ENCODE data around the gene FAR2. TPM values are rescaled to one million over a fixed set of nuclear protein-coding genes. Genes with fewer than 3 reads are reported as not detected.

FAR2 gene
- total RNA-seq (10.2 TPM), polyA plus RNA-seq (ENCODE audit: insufficient read depth in 1 of 8, insufficient read length in 8 of 8, low replicate concordance in 1 of 8) (10 to 100 TPM in 6 of 8 donors, 1 to 10 TPM in 2; 9.5 to 20.0 (median 10.9) TPM)
- long read RNA-seq, donor 1, partial matches to known transcripts, result 0 of 1 reads
- long read RNA-seq, donor 1, other reads (novel, unspliced or antisense), result 0 of 1 reads
- long read RNA-seq, donor 2, result 0 reads
- long read RNA-seq, donor 3, partial matches to known transcripts, result 14 of 41 reads
- long read RNA-seq, donor 3, other reads (novel, unspliced or antisense), result 23 of 41 reads
- long read RNA-seq, donor 4, partial matches to known transcripts, result 5 of 13 reads
- long read RNA-seq, donor 4, other reads (novel, unspliced or antisense), result 7 of 13 reads
- long read RNA-seq, donor 5, partial matches to known transcripts, result 38 of 94 reads
- long read RNA-seq, donor 5, other reads (novel, unspliced or antisense), result 54 of 94 reads
- long read RNA-seq, donor 6, result 0 reads
- long read RNA-seq, donor 7, partial matches to known transcripts, result 7 of 9 reads
- long read RNA-seq, donor 7, other reads (novel, unspliced or antisense), result 0 of 9 reads
- long read RNA-seq, donor 8, partial matches to known transcripts, result 17 of 45 reads
- long read RNA-seq, donor 8, other reads (novel, unspliced or antisense), result 26 of 45 reads
- long read RNA-seq, donor 9, partial matches to known transcripts, result 0 of 3 reads
- long read RNA-seq, donor 9, other reads (novel, unspliced or antisense), result 0 of 3 reads
- long read RNA-seq, donor 10, partial matches to known transcripts, result 5 of 6 reads
- long read RNA-seq, donor 10, other reads (novel, unspliced or antisense), result 0 of 6 reads
- long read RNA-seq, donor 11, partial matches to known transcripts, result 0 of 2 reads
- long read RNA-seq, donor 11, other reads (novel, unspliced or antisense), result 0 of 2 reads

GRCh38 chr12:29148911-29149690 lies at the start of gene FAR2:
TSS of gene FAR2 (plus strand) at chr12:29149278. CDS start at chr12:29270450, 121,172 bp downstream.
- Histone ChIP-seq H3K4me1 (ENCODE audit: control insufficient read depth, insufficient read depth, low read length) (peaks cover 16% of the 10 kb centered on the region), H3K4me3 (ENCODE audit: low read length) (peak within 1 kb of the TSS; percentile 73), H3K27ac (ENCODE audit: low read length) (peak within 1 kb of the TSS; percentile 75), H3K9me3 (replicated peaks; ENCODE audit: control insufficient read depth, low read depth, low read length) (no peaks in the 10 kb centered on the region), H3K36me3 (ENCODE audit: control insufficient read depth, insufficient read depth, low read length) (no peaks in the 10 kb centered on the region), H3K27me3 (ENCODE audit: control insufficient read depth, insufficient read depth, low read length) (peaks cover 2% of the 10 kb centered on the region)
- DNase-seq, result peak; percentile 79
- WGBS (ENCODE audit: insufficient coverage), result under 1% methylated on average over 56 of the region's 66 CpGs

GRCh38 chr12:29102741-29103140 lies 46.3 kb upstream of the FAR2 start:
- WGBS (ENCODE audit: insufficient coverage), result no CpG with 5 or more reads among the region's 2 CpGs
- Histone ChIP-seq H3K27me3 (ENCODE audit: control insufficient read depth, insufficient read depth, low read length) (no peaks in the 10 kb centered on the region), H3K36me3 (ENCODE audit: control insufficient read depth, insufficient read depth, low read length) (no peaks in the 10 kb centered on the region), H3K4me3 (ENCODE audit: low read length) (no peak overlapping the region), H3K4me1 (ENCODE audit: control insufficient read depth, insufficient read depth, low read length) (no peaks in the 10 kb centered on the region), H3K9me3 (replicated peaks; ENCODE audit: control insufficient read depth, low read depth, low read length) (no peaks in the 10 kb centered on the region), H3K27ac (ENCODE audit: low read length) (no peak overlapping the region)
- DNase-seq, result no peak

GRCh38 chr12:29103539-29103974 lies 45.5 kb upstream of the FAR2 start:
- WGBS (ENCODE audit: insufficient coverage), result 87% methylated on average over 4 of the region's 5 CpGs
- Histone ChIP-seq H3K4me3 (ENCODE audit: low read length) (no peak overlapping the region), H3K27ac (ENCODE audit: low read length) (no peak overlapping the region)

GRCh38 chr12:29104516-29104915 lies 44.6 kb upstream of the FAR2 start:
- Histone ChIP-seq H3K4me3 (ENCODE audit: low read length) (no peak overlapping the region), H3K9me3 (replicated peaks; ENCODE audit: control insufficient read depth, low read depth, low read length) (no peaks in the 10 kb centered on the region), H3K36me3 (ENCODE audit: control insufficient read depth, insufficient read depth, low read length) (no peaks in the 10 kb centered on the region), H3K4me1 (ENCODE audit: control insufficient read depth, insufficient read depth, low read length) (no peaks in the 10 kb centered on the region), H3K27ac (ENCODE audit: low read length) (no peak overlapping the region), H3K27me3 (ENCODE audit: control insufficient read depth, insufficient read depth, low read length) (no peaks in the 10 kb centered on the region)
- WGBS (ENCODE audit: insufficient coverage), result no CpG with 5 or more reads among the region's 2 CpGs
- no peak for DNase-seq

More at GRCh38 chr12:29103539-29103974, 45.5 kb upstream of the FAR2 start:
- no peaks in the 10 kb centered on the region for H3K4me1 ChIP-seq (ENCODE audit: control insufficient read depth, insufficient read depth, low read length)
- H3K9me3 ChIP-seq (replicated peaks; ENCODE audit: control insufficient read depth, low read depth, low read length), result no peaks in the 10 kb centered on the region
- no peaks in the 10 kb centered on the region for H3K27me3 ChIP-seq (ENCODE audit: control insufficient read depth, insufficient read depth, low read length)
- DNase-seq, result peak; percentile 27
- no peaks in the 10 kb centered on the region for H3K36me3 ChIP-seq (ENCODE audit: control insufficient read depth, insufficient read depth, low read length)

- no peak for DNase-seq
- Histone ChIP-seq H3K9me3 (replicated peaks; ENCODE audit: control insufficient read depth, low read depth, low read length) (peaks cover 8% of the 10 kb centered on the region), H3K27ac (ENCODE audit: low read length) (no peak overlapping the region), H3K27me3 (ENCODE audit: control insufficient read depth, insufficient read depth, low read length) (no peaks in the 10 kb centered on the region), H3K4me3 (ENCODE audit: low read length) (no peak overlapping the region), H3K4me1 (ENCODE audit: control insufficient read depth, insufficient read depth, low read length) (no peaks in the 10 kb centered on the region), H3K36me3 (ENCODE audit: control insufficient read depth, insufficient read depth, low read length) (no peaks in the 10 kb centered on the region)
- no CpG with 5 or more reads among the region's 5 CpGs for WGBS (ENCODE audit: insufficient coverage)
These were observed 38.3 kb upstream of the FAR2 start for GRCh38 chr12:29110506-29111442.

GRCh38 chr12:29113101-29113500 lies 36.0 kb upstream of the FAR2 start:
- no peaks in the 10 kb centered on the region for H3K4me1 ChIP-seq (ENCODE audit: control insufficient read depth, insufficient read depth, low read length)
- no peak overlapping the region for H3K4me3 ChIP-seq (ENCODE audit: low read length)
- no peaks in the 10 kb centered on the region for H3K27me3 ChIP-seq (ENCODE audit: control insufficient read depth, insufficient read depth, low read length)
- peaks cover 8% of the 10 kb centered on the region for H3K9me3 ChIP-seq (replicated peaks; ENCODE audit: control insufficient read depth, low read depth, low read length)
- no peak overlapping the region for H3K27ac ChIP-seq (ENCODE audit: low read length)
- WGBS (ENCODE audit: insufficient coverage), result no CpG with 5 or more reads among the region's 2 CpGs
- H3K36me3 ChIP-seq (ENCODE audit: control insufficient read depth, insufficient read depth, low read length), result no peaks in the 10 kb centered on the region
- no peak for DNase-seq

GRCh38 chr12:29116414-29116813 lies 32.7 kb upstream of the FAR2 start:
- Histone ChIP-seq H3K27ac (ENCODE audit: low read length) (no peak overlapping the region), H3K36me3 (ENCODE audit: control insufficient read depth, insufficient read depth, low read length) (no peaks in the 10 kb centered on the region), H3K27me3 (ENCODE audit: control insufficient read depth, insufficient read depth, low read length) (no peaks in the 10 kb centered on the region), H3K4me3 (ENCODE audit: low read length) (no peak overlapping the region), H3K4me1 (ENCODE audit: control insufficient read depth, insufficient read depth, low read length) (no peaks in the 10 kb centered on the region), H3K9me3 (replicated peaks; ENCODE audit: control insufficient read depth, low read depth, low read length) (peaks cover 4% of the 10 kb centered on the region)
- WGBS (ENCODE audit: insufficient coverage), result no CpG with 5 or more reads among the region's 3 CpGs
- no peak for DNase-seq

GRCh38 chr12:29131539-29131938 lies 17.5 kb upstream of the FAR2 start:
- WGBS (ENCODE audit: insufficient coverage), result no CpG with 5 or more reads among the region's 1 CpG
- DNase-seq, result peak; percentile 28
- Histone ChIP-seq H3K27ac (ENCODE audit: low read length) (no peak overlapping the region), H3K36me3 (ENCODE audit: control insufficient read depth, insufficient read depth, low read length) (no peaks in the 10 kb centered on the region), H3K4me3 (ENCODE audit: low read length) (no peak overlapping the region), H3K27me3 (ENCODE audit: control insufficient read depth, insufficient read depth, low read length) (no peaks in the 10 kb centered on the region), H3K4me1 (ENCODE audit: control insufficient read depth, insufficient read depth, low read length) (no peaks in the 10 kb centered on the region), H3K9me3 (replicated peaks; ENCODE audit: control insufficient read depth, low read depth, low read length) (no peaks in the 10 kb centered on the region)

GRCh38 chr12:29132316-29132715 lies 16.8 kb upstream of the FAR2 start:
- WGBS (ENCODE audit: insufficient coverage), result no CpG with 5 or more reads among the region's 6 CpGs
- Histone ChIP-seq H3K9me3 (replicated peaks; ENCODE audit: control insufficient read depth, low read depth, low read length) (no peaks in the 10 kb centered on the region), H3K27ac (ENCODE audit: low read length) (no peak overlapping the region), H3K36me3 (ENCODE audit: control insufficient read depth, insufficient read depth, low read length) (no peaks in the 10 kb centered on the region), H3K4me3 (ENCODE audit: low read length) (no peak overlapping the region), H3K27me3 (ENCODE audit: control insufficient read depth, insufficient read depth, low read length) (no peaks in the 10 kb centered on the region), H3K4me1 (ENCODE audit: control insufficient read depth, insufficient read depth, low read length) (no peaks in the 10 kb centered on the region)
- no peak for DNase-seq
